H1 (cell line): ENCODE results near the gene POLR2H. TPM values are rescaled to one million over a fixed set of nuclear protein-coding genes. Genes with fewer than 3 reads are reported as not detected.
A peak's percentile ranks its signal among the peaks of the same experiment; 100 is the strongest.

Experiments
- CTCF ChIA-PET: fragments of 300-600 bp; sonication (Branson Sonifier 250); formaldehyde crosslinking; loops from one replicate; lab custom pipeline; 2021; ENCODE audit not compliant: partially characterized antibody; lab: Charles Lee
- POLR2A ChIA-PET: fragments of 300-600 bp; sonication (Branson Sonifier 250); formaldehyde crosslinking; loops from one replicate; lab custom pipeline; 2021; ENCODE audit warnings: inconsistent platforms; ENCODE audit not compliant: partially characterized antibody; lab: Charles Lee
- DNase-seq, 2 experiments: peaks; one replicate each; pipeline versions ENCODE4 v3.0.0 to v3.0.0-alpha.2; 2010 to 2022; ENCODE audit warnings: low spot score in 2 of 2, low read depth in 1 of 2, mixed read lengths in 1 of 2
- FAIRE-seq: peaks from 2 replicates; lab custom pipeline; 2011; peaks lifted over from hg19 to GRCh38; lab: Jason Lieb, UNC
- H2AFZ ChIP-seq: 2 replicates; pipeline ENCODE4 v1.8.1; 2012; ENCODE audit warnings: low read length, inconsistent platforms
- H2AK5ac ChIP-seq: 2 replicates; pipeline ENCODE4 v1.6.1; 2013; ENCODE audit warnings: low read depth, low read length
- H2BK120ac ChIP-seq: replicated peaks from 2 replicates; pipeline ENCODE3; 2013; ENCODE audit warnings: low read depth, low read length, inconsistent platforms
- H2BK12ac ChIP-seq: 2 replicates; pipeline ENCODE4 v1.6.1; 2013; ENCODE audit warnings: low read depth, low read length
- H2BK15ac ChIP-seq: 2 replicates; pipeline ENCODE4 v1.6.1; 2013; ENCODE audit warnings: low read length
- H2BK20ac ChIP-seq: 2 replicates; pipeline ENCODE4 v1.6.1; 2013; ENCODE audit warnings: low read length
- H2BK5ac ChIP-seq: 2 replicates; pipeline ENCODE4 v1.6.1; 2013; ENCODE audit warnings: low read depth, low read length
- H3K14ac ChIP-seq: 2 replicates; pipeline ENCODE4 v1.6.1; 2013; ENCODE audit warnings: inconsistent platforms; ENCODE audit not compliant: insufficient read length
- H3K18ac ChIP-seq: 2 replicates; pipeline ENCODE4 v1.6.1; 2013; ENCODE audit warnings: low read length; ENCODE audit errors: extremely low read depth
- H3K23ac ChIP-seq: 2 replicates; pipeline ENCODE4 v1.6.1; 2013; ENCODE audit warnings: inconsistent platforms; ENCODE audit not compliant: insufficient read length
- H3K23me2 ChIP-seq: 2 replicates; pipeline ENCODE4 v1.6.1; 2013; ENCODE audit warnings: low read depth, low read length
- H3K27ac ChIP-seq: 2 replicates; pipeline ENCODE4 v1.6.1; 2011; ENCODE audit warnings: low read depth, low read length, inconsistent platforms
- H3K27me3 ChIP-seq, 4 experiments: replicated peaks in 1 of 4; 1 replicate in 1 of 4; 2 replicates in 3 of 4; pipeline versions ENCODE4 v1.6.1 to v1.8.1; 2011 to 2013; ENCODE audit warnings: low read length in 3 of 4, mild to moderate bottlenecking in 3 of 4, inconsistent platforms in 2 of 4, mixed read lengths in 2 of 4, moderate library complexity in 1 of 4; ENCODE audit not compliant: control insufficient read depth in 3 of 4, insufficient read depth in 3 of 4; ENCODE audit errors: extremely low read depth in 1 of 4
- H3K36me3 ChIP-seq, 4 experiments: 2 replicates each; pipeline versions ENCODE4 v1.6.1 to v1.8.1; 2011 to 2013; ENCODE audit warnings: mild to moderate bottlenecking in 4 of 4, low read length in 3 of 4, moderate library complexity in 2 of 4, control low read depth in 1 of 4, inconsistent platforms in 1 of 4; ENCODE audit not compliant: insufficient read depth in 4 of 4, control insufficient read depth in 2 of 4
- H3K4ac ChIP-seq: replicated peaks from 2 replicates; pipeline ENCODE3; 2013; ENCODE audit warnings: low read length, low read depth, mixed read lengths, inconsistent platforms; ENCODE audit not compliant: insufficient read length
- H3K4me1 ChIP-seq, 4 experiments: replicated peaks in 1 of 4; 1 replicate in 1 of 4; 2 replicates in 3 of 4; pipeline versions ENCODE4 v1.6.1 to v1.8.1; 2011 to 2013; ENCODE audit warnings: low read length in 3 of 4, inconsistent platforms in 2 of 4, mixed read lengths in 1 of 4; ENCODE audit not compliant: insufficient read depth in 4 of 4, control insufficient read depth in 3 of 4
- H3K4me2 ChIP-seq, 2 experiments: 2 replicates each; pipeline versions ENCODE4 v1.6.1 to v1.8.1; 2011 to 2013; ENCODE audit warnings: low read depth in 2 of 2, low read length in 2 of 2, control low read depth in 1 of 2, inconsistent platforms in 1 of 2, mild to moderate bottlenecking in 1 of 2; ENCODE audit not compliant: insufficient read depth in 1 of 2
- H3K4me3 ChIP-seq, 4 experiments: fragments of 200-600, 300-600 bp in 1 of 4; sonication (generic), shearing (Covaris generic), sonication (Bioruptor Twin) in 1 of 4; 2 replicates each; pipeline versions ENCODE4 v1.5.1 to v1.8.1; 2011 to 2016; ENCODE audit warnings: low read length in 4 of 4, low read depth in 3 of 4, control low read depth in 2 of 4, inconsistent platforms in 2 of 4, mild to moderate bottlenecking in 2 of 4, mixed read lengths in 1 of 4, moderate library complexity in 1 of 4; ENCODE audit not compliant: insufficient read depth in 2 of 4; ENCODE audit errors: extremely low read depth in 1 of 4
- H3K56ac ChIP-seq: replicated peaks from 2 replicates; pipeline ENCODE3; 2013; ENCODE audit warnings: low read depth, mild to moderate bottlenecking, mixed read lengths, low read length, inconsistent platforms; ENCODE audit not compliant: insufficient read length
- H3K79me1 ChIP-seq: 2 replicates; pipeline ENCODE4 v1.6.1; 2013; ENCODE audit warnings: low read depth, low read length, control low read depth
- H3K79me2 ChIP-seq, 2 experiments: 2 replicates each; pipeline versions ENCODE4 v1.6.1 to v1.8.1; 2012 to 2013; ENCODE audit warnings: low read length in 2 of 2, mild to moderate bottlenecking in 2 of 2, inconsistent platforms in 1 of 2; ENCODE audit not compliant: insufficient read depth in 2 of 2, control insufficient read depth in 1 of 2
- H3K9ac ChIP-seq, 4 experiments: replicated peaks in 1 of 4; 1 replicate in 1 of 4; 2 replicates in 3 of 4; pipeline versions ENCODE4 v1.6.1 to v1.8.1; 2011 to 2013; ENCODE audit warnings: low read depth in 3 of 4, low read length in 3 of 4, control low read depth in 2 of 4, mild to moderate bottlenecking in 2 of 4, moderate library complexity in 2 of 4, inconsistent platforms in 1 of 4; ENCODE audit errors: extremely low read depth in 1 of 4
- H3K9me3 ChIP-seq, 2 experiments: 2 replicates each; pipeline versions ENCODE4 v1.6.1 to v1.8.1; 2012 to 2013; ENCODE audit warnings: mild to moderate bottlenecking in 2 of 2, moderate library complexity in 2 of 2, control low read depth in 1 of 2, inconsistent platforms in 1 of 2, low read depth in 1 of 2, low read length in 1 of 2, mixed read lengths in 1 of 2; ENCODE audit not compliant: insufficient read depth in 2 of 2
- H4K20me1 ChIP-seq, 2 experiments: replicated peaks in 1 of 2; 2 replicates each; pipeline versions ENCODE3 to v1.8.1; 2011 to 2013; ENCODE audit warnings: inconsistent platforms in 2 of 2, low read length in 2 of 2, mild to moderate bottlenecking in 1 of 2; ENCODE audit not compliant: insufficient read depth in 2 of 2, control insufficient read depth in 1 of 2
- H4K5ac ChIP-seq: 2 replicates; pipeline ENCODE4 v1.6.1; 2013; ENCODE audit warnings: low read length, low read depth, mixed read lengths, inconsistent platforms; ENCODE audit not compliant: insufficient read length
- H4K8ac ChIP-seq: 2 replicates; pipeline ENCODE4 v1.8.0; 2013; ENCODE audit warnings: mild to moderate bottlenecking, moderate library complexity, low read length, inconsistent platforms; ENCODE audit not compliant: insufficient read depth; ENCODE audit errors: extremely low read depth
- H4K91ac ChIP-seq: replicated peaks from 2 replicates; pipeline ENCODE3; 2013; ENCODE audit warnings: low read length, mixed read lengths, inconsistent platforms; ENCODE audit not compliant: insufficient read length
- ASH2L ChIP-seq: fragments of 200-600, 300-600 bp; sonication (generic); IDR thresholded peaks from one replicate; pipeline ENCODE4 v1.7.1; 2017; ENCODE audit warnings: low read length
- CHD2 ChIP-seq: IDR thresholded peaks from 2 replicates; pipeline ENCODE4 v1.6.1; 2012; ENCODE audit warnings: low read length, improper control_type of control experiment
- FOSL1 ChIP-seq: IDR thresholded peaks from 2 replicates; pipeline ENCODE4 v1.6.1; 2011; ENCODE audit warnings: mild to moderate bottlenecking, low read depth, low read length, moderate library complexity; ENCODE audit not compliant: insufficient read depth
- GABPA ChIP-seq: IDR thresholded peaks from 2 replicates; pipeline ENCODE4 v1.6.1; 2011; ENCODE audit warnings: mild to moderate bottlenecking, low read length, moderate library complexity, borderline replicate concordance; ENCODE audit not compliant: insufficient read depth
- PHF8 ChIP-seq: fragments of 200-600 bp; sonication (generic); conservative IDR thresholded peaks from 2 replicates; pipeline ENCODE4 v1.7.1; 2012; ENCODE audit warnings: low read depth, mild to moderate bottlenecking, inconsistent platforms, low read length, moderate library complexity
- RXRA ChIP-seq: IDR thresholded peaks from 2 replicates; pipeline ENCODE4 v1.6.1; 2011; ENCODE audit warnings: low read depth, mild to moderate bottlenecking, low read length, moderate library complexity; ENCODE audit not compliant: insufficient read depth
- TAF1 ChIP-seq: IDR thresholded peaks from 2 replicates; pipeline ENCODE4 v1.6.1; 2011; ENCODE audit warnings: mild to moderate bottlenecking, low read depth, low read length
- TCF12 ChIP-seq: IDR thresholded peaks from 2 replicates; pipeline ENCODE4 v1.6.1; 2011; ENCODE audit warnings: low read depth, mild to moderate bottlenecking, low read length
- YY1 ChIP-seq: IDR thresholded peaks from 2 replicates; pipeline ENCODE4 v1.6.1; 2011; ENCODE audit warnings: low read depth, mild to moderate bottlenecking, low read length
- WGBS, 2 experiments: shearing (Covaris generic) in 1 of 2; methylation state at CpG; one replicate each; pipeline versions ENCODE4 v1.1.6 to v1.1.7; 2013 to 2015; ENCODE audit warnings: low lambda C conversion rate in 2 of 2, mixed read lengths in 2 of 2, inconsistent platforms in 1 of 2, low coverage in 1 of 2, missing lambda C conversion rate in 1 of 2; ENCODE audit not compliant: insufficient replicate concordance in 2 of 2, insufficient coverage in 1 of 2, insufficient read length in 1 of 2; ENCODE audit errors: extremely low coverage in 1 of 2, missing lambda C conversion rate in 1 of 2; 5-methylcytosine and 5-hydroxymethylcytosine counted together
- polyA plus RNA-seq, 7 experiments: library from polyadenylated mRNA; depleted of rRNA in 3 of 7; stranded (reverse) in 5 of 7; unstranded in 2 of 7; fragments of >200 nt in 5 of 7; fragments of 200-250 nt in 2 of 7; gene quantifications; 1 replicate in 5 of 7; 2 replicates in 1 of 7; 4 replicates in 1 of 7; pipeline versions ENCODE4 v1.2.1 to v1.2.3, GENCODE V29; 2011 to 2013; ENCODE audit warnings: missing spikeins in 2 of 7, mixed read lengths in 2 of 7
- total RNA-seq: library from RNA; stranded (reverse); fragmentation: NEBNext Ultra II Directional; extraction: Animal tissue kit (Norgen Biotek cat#: 25700); gene quantifications from 2 replicates; pipeline ENCODE4 v1.2.1, GENCODE V29; 2021

The POLR2H gene
- total and polyA plus RNA-seq, 2 of the 8 experiments (the other 6 are each of a cell fraction or from before 2014, with no cell fraction given): 113 to 335 TPM

DNA sequence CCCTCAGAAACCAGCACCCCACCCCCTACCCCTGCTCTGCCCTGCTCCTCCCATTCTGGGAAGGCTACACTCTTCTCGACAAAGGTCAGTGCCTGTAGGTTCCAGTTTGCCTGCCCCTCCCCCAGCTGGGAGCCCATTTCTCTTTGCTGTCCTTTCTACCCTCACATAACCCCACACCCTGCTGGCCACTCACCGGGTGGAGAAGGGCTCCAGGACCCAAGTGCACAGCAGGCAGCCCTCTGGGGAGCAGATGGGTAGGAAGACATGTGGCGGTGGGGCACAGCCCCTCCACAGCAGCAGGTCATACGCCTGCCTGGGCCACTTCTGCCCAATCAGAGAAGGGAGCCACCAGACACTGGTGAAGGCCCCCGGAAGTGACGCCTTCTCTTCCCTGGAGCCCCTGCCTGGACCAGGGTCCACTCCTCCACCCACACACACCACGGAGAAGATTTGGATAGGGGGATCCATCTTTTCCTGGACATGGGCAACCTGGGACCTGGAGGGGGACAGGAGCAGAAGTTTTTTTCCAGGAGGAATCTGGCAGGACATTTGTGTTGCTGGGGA is 16.5 kb downstream of the POLR2H start, which contains the start of gene THPO:
THPO (minus strand) TSS at position 326 of the 564 bp plus-strand sequence. CDS start 1,948 bp downstream, outside the sequence.
- 50% methylated on average over 6 of the region's 7 CpGs; no CpG with 5 or more reads in 1 of the 2 experiments for WGBS, 2 experiments

More for the DNA sequence above, 16.5 kb downstream of the POLR2H start, which contains the start of gene THPO:
- H3K14ac ChIP-seq: no peak within 1 kb of the TSS
- ChIA-PET POLR2A (interaction anchor here (1.6 to 1.7 kb wide), 2 partner anchors 9 to 148 kb away, joined by 3 to 4 read pairs; no protein-coding TSS in a partner anchor), CTCF (interaction anchor here (1.0 to 2.1 kb wide), 13 partner anchors 8 to 400 kb away, joined by 3 to 10 read pairs (median 5); no protein-coding TSS in a partner anchor)
- peak within 1 kb of the TSS; percentile 4 for H4K5ac ChIP-seq
- H2BK20ac ChIP-seq: peak within 1 kb of the TSS; percentile 38; the same call in 1 of the 2 replicates
- H3K18ac ChIP-seq: peak within 1 kb of the TSS; percentile 15; the same call in 1 of the 2 replicates
- peaks cover 2 to 9% of the 10 kb centered on the region in 2 experiments for H4K20me1 ChIP-seq
- H3K23me2 ChIP-seq: peaks cover 15% of the 10 kb centered on the region; the same call in 1 of the 2 replicates
- FAIRE-seq: peak; percentile 32
- no peak within 1 kb of the TSS for H2BK120ac ChIP-seq
- no peaks in the 10 kb centered on the region for H3K36me3 ChIP-seq
- peaks cover 0 to 33% (median 27%) of the 10 kb centered on the region in 4 experiments; a peak in 6 of 7 replicates for H3K4me1 ChIP-seq
- H3K79me1 ChIP-seq: no peaks in the 10 kb centered on the region
- H3K23ac ChIP-seq: no peak within 1 kb of the TSS
- H3K4ac ChIP-seq: no peak within 1 kb of the TSS
- H2AK5ac ChIP-seq: peak within 1 kb of the TSS; percentile 41; the same call in 1 of the 2 replicates
- no peaks in the 10 kb centered on the region for H3K79me2 ChIP-seq
- H3K9me3 ChIP-seq: no peaks in the 10 kb centered on the region
- H3K4me3 ChIP-seq: peak within 1 kb of the TSS in 2 of 4 experiments; percentile 55 to 59; a peak in 3 of 8 replicates
- no peak within 1 kb of the TSS for H3K9ac ChIP-seq
- H3K27me3 ChIP-seq: peaks cover 31 to 46% (median 44%) of the 10 kb centered on the region in 4 experiments
- no peak within 1 kb of the TSS; the same call in 1 of the 2 replicates for H2AFZ ChIP-seq
- no peak for DNase-seq
- H2BK5ac ChIP-seq: 0 out of 2 replicates have a peak within 1 kb of the TSS, but pooled peaks have one; percentile 2
- peak within 1 kb of the TSS; percentile 77 for H4K91ac ChIP-seq
- no peak within 1 kb of the TSS; the same call in 1 of the 2 replicates for H4K8ac ChIP-seq
- H2BK12ac ChIP-seq: peak within 1 kb of the TSS; percentile 82; the same call in 1 of the 2 replicates
- no peak within 1 kb of the TSS for H3K27ac ChIP-seq
- H3K56ac ChIP-seq: no peak within 1 kb of the TSS
- peak within 1 kb of the TSS; percentile 5; the same call in 1 of the 2 replicates for H2BK15ac ChIP-seq
- peak within 1 kb of the TSS; percentile 56 to 93 for H3K4me2 ChIP-seq
- TF ChIP-seq FOSL1 (no peak), TCF12 (no peak), RXRA (no peak), ASH2L (peak; percentile 41), TAF1 (no peak), GABPA (no peak), PHF8 (no peak), YY1 (no peak), CHD2 (no peak)
- TF ChIP-seq, all 59 proteins: peak for 1
